ENCODE measurements around the gene FAM53B.

Gene FAM53B

GRCh38 chr10:124725791-124726190, 18.4 kb downstream of the FAM53B start:
- DNase-seq: no peak

GRCh38 chr10:124725171-124725631, 19.0 kb downstream of the FAM53B start:
- no peak for DNase-seq

GRCh38 chr10:124724279-124725027, 19.7 kb downstream of the FAM53B start:
- no peak for DNase-seq

- no peak for DNase-seq
Observed at GRCh38 chr10:124723826-124724225, 20.4 kb downstream of the FAM53B start.

- peak; percentile 55 to 68 for DNase-seq
Observed at GRCh38 chr10:124722798-124723783, 21.1 kb downstream of the FAM53B start.

GRCh38 chr10:124721330-124722045, 22.7 kb downstream of the FAM53B start:
- no peak for DNase-seq

GRCh38 chr10:124719213-124719851, 24.8 kb downstream of the FAM53B start:
- peak; percentile 60 to 69 for DNase-seq

- peak; percentile 70 to 80 for DNase-seq
Observed at GRCh38 chr10:124717911-124718741, 26.1 kb downstream of the FAM53B start.

GRCh38 chr10:124717041-124717757, 27.0 kb downstream of the FAM53B start:
- DNase-seq: no peak

GRCh38 chr10:124716369-124716768, 27.8 kb downstream of the FAM53B start:
- DNase-seq: no peak

- DNase-seq: no peak
Observed at GRCh38 chr10:124715439-124715838, 28.7 kb downstream of the FAM53B start.

- DNase-seq: no peak
Observed at GRCh38 chr10:124713679-124714255, 30.4 kb downstream of the FAM53B start.

GRCh38 chr10:124712704-124713407, 31.3 kb downstream of the FAM53B start:
- no peak for DNase-seq

- DNase-seq: no peak
Observed at GRCh38 chr10:124711145-124711544, 33.0 kb downstream of the FAM53B start.

GRCh38 chr10:124710266-124710881, 33.8 kb downstream of the FAM53B start:
- DNase-seq: no peak

- no peak for DNase-seq
Observed at GRCh38 chr10:124709861-124710260, 34.3 kb downstream of the FAM53B start.

GRCh38 chr10:124708922-124709520, 35.2 kb downstream of the FAM53B start:
- no peak for DNase-seq

GRCh38 chr10:124708246-124708779, 35.9 kb downstream of the FAM53B start:
- no peak for DNase-seq

- no peak for DNase-seq
Observed at GRCh38 chr10:124707551-124707950, 36.6 kb downstream of the FAM53B start.

Data from stimulated activated CD4-positive, alpha-beta T cell treated with anti-CD3 and anti-CD28 coated beads, Interleukin-2, amount 100 ng/mL, for 24 hours (primary cell).